Lung microvascular endothelial cell (primary cell): ENCODE results near the gene SLBP. TPM values are rescaled to one million over a fixed set of nuclear protein-coding genes. Genes with fewer than 3 reads are reported as not detected.

Experiments
- DNase-seq, 2 donors: peaks; one replicate each; pipeline versions ENCODE4 v3.0.0 to v3.0.0-alpha.2; 2010; ENCODE audit warnings: low read depth in 2 of 2
- total RNA-seq: library from RNA; depleted of rRNA; stranded (reverse); fragments of >200 nt; gene quantifications from 2 replicates; pipeline ENCODE4 v1.2.1, GENCODE V29; 2014

SLBP gene
- total RNA-seq, 1 donor from 2014 or later, result 49.4 TPM

DNA sequence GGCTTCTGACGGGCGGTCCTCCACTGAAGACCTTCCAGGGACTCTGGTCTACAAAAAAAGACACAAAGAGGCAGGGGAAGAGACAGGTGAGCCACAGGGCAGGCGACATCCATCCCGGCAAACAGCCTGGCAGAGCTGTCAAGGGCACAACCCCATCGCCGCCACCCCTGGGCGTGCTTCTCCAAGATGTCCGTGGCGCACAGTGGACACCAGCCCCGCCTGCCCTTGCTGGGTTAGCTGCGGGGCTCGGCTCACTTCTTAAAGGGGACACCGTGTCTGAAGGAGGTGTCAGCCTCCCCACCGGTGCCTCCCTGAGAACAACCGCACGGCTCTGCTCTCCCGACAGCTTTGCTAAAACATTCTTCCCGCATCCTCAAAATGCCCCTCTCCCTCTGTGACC, 56.4 kb downstream of the SLBP start:
- DNase-seq, result no peak

DNA sequence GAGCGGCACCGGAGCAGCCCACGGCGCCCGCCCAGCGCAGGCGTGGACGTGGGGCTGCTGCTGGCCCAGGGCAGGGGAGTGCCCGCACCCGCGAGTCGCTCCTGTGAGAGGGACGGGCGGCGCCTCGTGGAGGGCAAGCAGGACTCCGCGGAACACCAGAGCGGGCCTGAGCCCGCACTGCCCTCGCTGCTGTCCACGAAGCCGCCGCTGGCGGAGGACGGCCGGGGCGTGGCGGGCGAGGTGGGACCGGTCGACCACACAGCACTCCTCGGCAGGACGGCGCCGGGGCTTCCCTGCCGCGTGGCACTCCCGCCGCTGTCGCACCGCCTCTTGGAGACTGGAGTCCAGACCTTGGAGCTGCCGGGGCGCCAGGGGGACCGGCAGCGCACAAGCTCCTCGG, 57.0 kb downstream of the SLBP start:
- DNase-seq, result no peak

- no peak for DNase-seq
Observed at GRCh38 chr4:1654216-1654955, 57.7 kb downstream of the SLBP start.

- no peak for DNase-seq
Observed at GRCh38 chr4:1653776-1654175, 58.3 kb downstream of the SLBP start.

- no peak for DNase-seq
Observed at GRCh38 chr4:1652088-1652487, 60.0 kb downstream of the SLBP start.

DNA sequence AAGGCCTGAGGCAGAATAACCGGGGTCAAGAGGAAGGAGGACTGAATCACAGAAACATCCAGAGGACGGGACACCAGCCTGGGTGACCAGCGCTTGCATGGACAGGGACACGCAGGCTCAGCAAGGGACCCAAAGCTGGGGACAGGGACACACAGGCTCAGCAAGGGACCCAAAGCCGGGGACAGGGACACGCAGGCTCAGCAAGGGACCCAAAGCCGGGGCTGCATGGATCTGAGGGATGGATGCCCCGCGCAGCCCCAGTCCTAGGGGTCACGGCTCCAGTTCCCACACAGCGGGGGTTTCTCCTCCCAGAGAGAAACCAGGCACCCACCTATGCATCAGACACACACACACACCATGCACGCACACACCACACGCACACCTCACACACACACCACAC, 60.5 kb downstream of the SLBP start:
- no peak for DNase-seq

GRCh38 chr4:1648962-1649361, 63.2 kb downstream of the SLBP start:
- DNase-seq, result no peak

GRCh38 chr4:1647432-1647831, 64.7 kb downstream of the SLBP start:
- DNase-seq, result no peak

DNA sequence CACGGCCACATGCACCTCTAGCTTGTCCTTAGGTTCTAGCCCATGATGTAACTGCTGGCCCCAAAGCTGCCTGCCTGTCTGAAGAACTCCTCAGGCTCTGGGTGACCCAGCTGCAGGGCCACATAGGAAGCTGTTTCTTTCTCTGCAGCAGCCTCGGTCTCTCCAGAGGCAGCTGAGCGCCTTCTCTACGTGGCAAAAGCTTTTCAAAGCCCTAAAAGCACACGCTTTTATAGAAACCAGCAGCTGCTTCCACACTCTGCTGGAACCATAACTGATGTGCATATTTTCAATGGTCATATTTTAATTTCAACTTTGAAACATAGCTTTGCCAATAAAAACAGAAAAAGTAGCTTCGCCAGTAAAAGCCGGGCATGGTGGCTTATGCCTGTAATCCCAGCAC, 65.4 kb downstream of the SLBP start:
- DNase-seq, result no peak

DNA sequence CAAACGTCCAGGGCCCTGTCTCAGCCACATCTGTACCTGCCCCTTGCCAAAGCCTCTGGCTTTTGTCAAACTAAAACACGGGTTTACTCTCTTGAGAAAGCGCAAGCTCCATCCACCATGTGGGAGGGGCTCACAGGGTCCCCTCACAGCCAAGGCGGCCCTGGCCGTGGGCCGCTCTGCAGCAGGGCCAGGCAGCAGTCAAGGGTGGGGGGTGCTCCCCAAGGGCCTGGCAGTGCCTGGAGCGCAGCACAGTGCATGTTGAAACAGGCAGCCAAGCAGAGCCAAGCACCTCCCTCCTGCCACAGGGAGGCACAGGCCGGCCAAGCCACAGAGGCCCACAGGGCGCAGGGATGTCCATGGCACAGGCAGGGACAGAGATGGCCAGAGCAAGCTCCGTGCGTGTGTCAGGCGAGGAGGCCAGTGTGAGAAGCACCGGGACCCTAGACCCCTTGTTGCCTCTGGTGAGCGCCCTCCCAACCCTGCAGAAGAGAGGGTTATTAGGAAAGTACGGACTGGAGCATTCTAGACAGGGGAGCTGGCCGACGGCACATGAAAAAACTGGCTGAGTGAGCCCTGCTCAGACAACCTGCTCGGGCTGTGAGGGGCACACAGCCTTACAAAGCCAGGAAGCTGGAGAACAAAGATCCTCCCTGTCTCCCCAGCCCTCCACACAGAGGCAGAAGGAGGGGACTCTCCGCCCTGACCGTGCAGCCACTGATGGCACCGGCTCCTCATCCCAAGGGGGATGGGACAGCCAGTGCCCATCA, 67.0 kb downstream of the SLBP start:
- DNase-seq, result no peak

DNA sequence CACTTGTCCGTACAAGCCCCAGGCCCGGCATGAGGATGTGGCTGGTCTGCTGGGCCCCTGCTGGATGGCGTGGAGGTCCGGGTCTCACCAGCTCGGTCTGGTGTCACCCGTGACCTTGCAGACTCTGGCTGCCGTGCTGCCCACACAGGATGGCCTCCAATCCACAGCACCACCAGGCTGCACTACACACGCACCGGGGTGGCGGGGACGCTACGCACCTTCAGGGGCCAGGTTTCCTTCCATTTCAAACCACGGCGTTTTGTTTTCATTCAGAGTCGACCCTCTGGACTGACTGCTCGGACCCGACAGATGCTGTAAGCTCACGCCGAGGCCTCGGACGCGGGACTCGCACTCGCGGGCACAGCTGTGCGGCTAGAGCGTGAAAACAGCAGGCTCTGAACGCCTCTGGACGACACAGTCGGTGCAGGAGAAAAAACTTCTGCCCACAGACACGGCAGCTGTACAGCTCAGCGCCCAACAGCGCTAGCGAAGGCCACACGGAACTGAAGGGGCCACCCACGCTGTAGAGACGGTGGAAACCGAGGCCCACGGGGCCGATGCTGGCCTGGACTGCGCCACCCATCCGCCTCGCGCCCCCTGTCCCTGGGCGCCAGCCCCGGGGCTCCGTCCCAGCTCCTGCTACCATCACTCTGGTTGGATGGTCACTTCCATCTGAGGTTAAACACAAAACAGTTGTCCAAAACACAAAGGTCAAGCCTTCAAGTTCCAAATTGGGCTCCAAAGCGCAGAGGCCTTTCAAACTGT, 68.0 kb downstream of the SLBP start:
- no peak for DNase-seq

Other genes with a start within 250 kb of the SLBP start
- gene FAM53A, start 28.0 kb downstream of the SLBP start, total RNA-seq, result 1.1 and 1.4 TPM in 2 replicates
- 17.9 and 30.8 TPM in 2 replicates for gene TMEM129, start 9.0 kb upstream of the SLBP start, total RNA-seq
- gene TACC3, start 9.2 kb upstream of the SLBP start, total RNA-seq, result 4.4 and 10.2 TPM in 2 replicates
- 0.79 and 1.3 TPM in 2 replicates for gene FGFR3, start 81.0 kb upstream of the SLBP start, total RNA-seq
- 48.6 and 70.2 TPM in 2 replicates for gene LETM1, start 143.8 kb upstream of the SLBP start, total RNA-seq
- 29.9 and 32.7 TPM in 2 replicates for gene NSD2, start 159.1 kb upstream of the SLBP start, total RNA-seq